ENCODE results near the gene OR6X1.
A peak's percentile ranks its signal among the peaks of the same experiment; 100 is the strongest.
"Not testable (repeated sequence)": the region's sequence is repeated elsewhere in the genome, so short reads cannot be mapped to it uniquely, and the experiment has no call there.

Gene OR6X1

GRCh38 chr11:123751781-123752180, 2.5 kb downstream of the OR6X1 start:
- DNase-seq = no peak

- DNase-seq = not testable (repeated sequence)
Measured at GRCh38 chr11:123748349-123748748, 6.0 kb downstream of the OR6X1 start.

GRCh38 chr11:123745764-123746451, 8.4 kb downstream of the OR6X1 start:
- DNase-seq = no peak

GRCh38 chr11:123742724-123743120, 11.6 kb downstream of the OR6X1 start:
- no peak for DNase-seq

GRCh38 chr11:123742031-123742723, 12.1 kb downstream of the OR6X1 start:
- no peak for DNase-seq

GRCh38 chr11:123741159-123742030, 12.9 kb downstream of the OR6X1 start, which contains the start of gene ZNF202:
TSS of gene ZNF202 (minus strand) at chr11:123741660. CDS start at chr11:123730888, 10,772 bp downstream.
- peak; percentile 96 for DNase-seq

GRCh38 chr11:123740787-123741158, 13.5 kb downstream of the OR6X1 start:
- DNase-seq = no peak

- no peak for DNase-seq
Measured at GRCh38 chr11:123738374-123738773, 15.9 kb downstream of the OR6X1 start.

GRCh38 chr11:123736769-123737168, 17.5 kb downstream of the OR6X1 start:
- DNase-seq = no peak

GRCh38 chr11:123729602-123730001, 24.7 kb downstream of the OR6X1 start:
- no peak for DNase-seq

- no peak for DNase-seq
Measured at GRCh38 chr11:123725995-123726655, 28.2 kb downstream of the OR6X1 start.

- DNase-seq = no peak
Measured at GRCh38 chr11:123719452-123719851, 34.9 kb downstream of the OR6X1 start.

- no peak for DNase-seq
Measured at GRCh38 chr11:123718469-123718868, 35.8 kb downstream of the OR6X1 start.

- DNase-seq = no peak
Measured at GRCh38 chr11:123718063-123718462, 36.3 kb downstream of the OR6X1 start.

- not testable (repeated sequence) for DNase-seq
Measured at GRCh38 chr11:123712627-123713026, 41.7 kb downstream of the OR6X1 start.

GRCh38 chr11:123707606-123708205, 46.6 kb downstream of the OR6X1 start:
- peak; percentile 73 for DNase-seq

- DNase-seq = no peak
Measured at GRCh38 chr11:123707206-123707605, 47.1 kb downstream of the OR6X1 start.

- DNase-seq = no peak
Measured at GRCh38 chr11:123704341-123704740, 50.0 kb downstream of the OR6X1 start.
